GM23338 (cell line): ENCODE data around the gene SLC35A3. TPM values are rescaled to one million over a fixed set of nuclear protein-coding genes. Genes with fewer than 3 reads are reported as not detected.

Experiments
- ATAC-seq: fragments of 200-7000 bp; cut with Tn5 transposase; 3 replicates; pipeline ENCODE4 v1.9.1; 2020
- DNase-seq: peaks from one replicate; pipeline ENCODE4 v3.0.0-alpha.2; 2015; ENCODE audit warnings: low spot score
- H2AFZ ChIP-seq: fragments of 200-600 bp; sonication (generic); 2 replicates; pipeline ENCODE4 v1.8.0; 2016; ENCODE audit warnings: antibody characterized with exemption, mild to moderate bottlenecking, moderate library complexity
- H3F3A ChIP-seq: fragments of 200-600 bp; sonication (generic); replicated peaks from 2 replicates; pipeline ENCODE4 v1.8.0; 2017; ENCODE audit warnings: antibody characterized with exemption, mixed run types, low read depth
- H3K27ac ChIP-seq: fragments of 200-600 bp; sonication (generic); 2 replicates; pipeline ENCODE4 v1.6.1; 2016; ENCODE audit warnings: low read depth
- H3K27me3 ChIP-seq: fragments of 200-600 bp; sonication (generic); 2 replicates; pipeline ENCODE4 v1.8.0; 2016; ENCODE audit warnings: mild to moderate bottlenecking, mixed run types, moderate library complexity; ENCODE audit not compliant: insufficient read depth
- H3K36me3 ChIP-seq: fragments of 200-600 bp; sonication (generic); 2 replicates; pipeline ENCODE4 v1.8.0; 2016; ENCODE audit warnings: mild to moderate bottlenecking; ENCODE audit not compliant: insufficient read depth
- H3K4me1 ChIP-seq: fragments of 200-600 bp; sonication (generic); 2 replicates; pipeline ENCODE4 v1.8.0; 2016; ENCODE audit warnings: mild to moderate bottlenecking, moderate library complexity; ENCODE audit not compliant: insufficient read depth
- H3K4me2 ChIP-seq: fragments of 200-600 bp; sonication (generic); 2 replicates; pipeline ENCODE4 v1.7.1; 2017; ENCODE audit warnings: mixed run types
- H3K4me3 ChIP-seq: fragments of 200-600 bp; sonication (generic); 2 replicates; pipeline ENCODE4 v1.6.1; 2016; ENCODE audit warnings: mixed run types
- H3K79me2 ChIP-seq: fragments of 200-600 bp; sonication (generic); replicated peaks from 2 replicates; pipeline ENCODE4 v1.8.0; 2017; ENCODE audit warnings: mild to moderate bottlenecking; ENCODE audit not compliant: insufficient read depth
- H3K9me2 ChIP-seq: fragments of 200-600 bp; sonication (generic); 2 replicates; pipeline ENCODE4 v1.8.0; 2017; ENCODE audit not compliant: insufficient read depth
- H4K20me1 ChIP-seq: fragments of 200-600 bp; sonication (generic); replicated peaks from 2 replicates; pipeline ENCODE4 v1.8.0; 2017; ENCODE audit warnings: mild to moderate bottlenecking; ENCODE audit not compliant: insufficient read depth
- H3K27ac Mint-ChIP-seq: 2 replicates; pipeline ENCODE4 v1.8.0; 2020; ENCODE audit warnings: inconsistent platforms, mild to moderate bottlenecking, moderate library complexity, mixed read lengths
- H3K27me3 Mint-ChIP-seq: 3 replicates; pipeline ENCODE4 v1.8.0; 2022; ENCODE audit warnings: low read depth, mild to moderate bottlenecking, moderate library complexity, mixed read lengths, inconsistent platforms; ENCODE audit not compliant: insufficient read depth, poor library complexity
- H3K36me3 Mint-ChIP-seq: 3 replicates; pipeline ENCODE4 v1.8.0; 2021; ENCODE audit warnings: low read depth, mild to moderate bottlenecking, inconsistent platforms, moderate library complexity, mixed read lengths
- H3K4me1 Mint-ChIP-seq: 3 replicates; pipeline ENCODE4 v1.8.0; 2020; ENCODE audit warnings: mild to moderate bottlenecking, inconsistent platforms, mixed read lengths
- H3K4me3 Mint-ChIP-seq: 3 replicates; pipeline ENCODE4 v1.8.0; 2021; ENCODE audit warnings: moderate library complexity, mild to moderate bottlenecking, inconsistent platforms, mixed read lengths
- H3K9me3 Mint-ChIP-seq: 3 replicates; pipeline ENCODE4 v1.8.0; 2020; ENCODE audit warnings: moderate library complexity, mild to moderate bottlenecking, inconsistent platforms, mixed read lengths
- CREB1 ChIP-seq: fragments of 250-450 bp; sonication (Bioruptor Pico); IDR thresholded peaks from 2 replicates; pipeline ENCODE4 v1.5.0; 2020; ENCODE audit warnings: low read depth, mild to moderate bottlenecking, moderate library complexity
- EZH2 ChIP-seq: fragments of 200-600 bp; sonication (generic); IDR thresholded peaks from one replicate; pipeline ENCODE4 v1.8.0; 2017; ENCODE audit warnings: antibody characterized with exemption, mild to moderate bottlenecking, low read depth; ENCODE audit not compliant: unreplicated experiment
- JUNB ChIP-seq: IDR thresholded peaks from one replicate; pipeline ENCODE4 v1.6.1; 2016; ENCODE audit warnings: antibody characterized with exemption; ENCODE audit not compliant: unreplicated experiment
- STAT1 ChIP-seq: IDR thresholded peaks from one replicate; pipeline ENCODE4 v1.6.1; 2016; ENCODE audit warnings: antibody characterized with exemption; ENCODE audit not compliant: unreplicated experiment
- ZNF114 ChIP-seq: fragments of 250-450 bp; sonication (Bioruptor Pico); IDR thresholded peaks from 2 replicates; pipeline ENCODE4 v1.5.0; 2020; ENCODE audit warnings: mild to moderate bottlenecking, moderate library complexity
- polyA plus RNA-seq: library from polyadenylated mRNA; unstranded; fragments of >200 nt; fragmentation: Nextera tagmentation; extraction: Ambion mirVana; gene quantifications from 2 replicates; pipeline ENCODE4 v1.2.1, GENCODE V29; 2016
- total RNA-seq: library from RNA; depleted of rRNA; stranded (reverse); fragments of >200 nt; shearing (Covaris generic); gene quantifications from 2 replicates; pipeline ENCODE4 v1.2.3, GENCODE V29; 2014
- TF ChIP-seq, protein P1 (sequence below), 2 experiments: fragments of 200-600 bp in 1 of 2; sonication (generic) in 1 of 2; conservative IDR thresholded peaks; 2 replicates each; pipeline versions ENCODE4 v1.5.1 to v1.6.1; 2016 to 2017; ENCODE audit warnings: antibody characterized with exemption in 2 of 2, low read depth in 2 of 2, mild to moderate bottlenecking in 2 of 2, moderate library complexity in 1 of 2
- TF ChIP-seq, protein P2 (sequence below): IDR thresholded peaks from 2 replicates; pipeline ENCODE4 v1.6.1; 2016; ENCODE audit warnings: antibody characterized with exemption
- TF ChIP-seq, protein P3 (sequence below): IDR thresholded peaks from one replicate; pipeline ENCODE4 v1.6.1; 2018; ENCODE audit warnings: antibody characterized with exemption; ENCODE audit not compliant: unreplicated experiment

Gene SLC35A3
- total and polyA plus RNA-seq, 2 experiments from 2014 or later, result 7.6 to 27.2 TPM

DNA sequence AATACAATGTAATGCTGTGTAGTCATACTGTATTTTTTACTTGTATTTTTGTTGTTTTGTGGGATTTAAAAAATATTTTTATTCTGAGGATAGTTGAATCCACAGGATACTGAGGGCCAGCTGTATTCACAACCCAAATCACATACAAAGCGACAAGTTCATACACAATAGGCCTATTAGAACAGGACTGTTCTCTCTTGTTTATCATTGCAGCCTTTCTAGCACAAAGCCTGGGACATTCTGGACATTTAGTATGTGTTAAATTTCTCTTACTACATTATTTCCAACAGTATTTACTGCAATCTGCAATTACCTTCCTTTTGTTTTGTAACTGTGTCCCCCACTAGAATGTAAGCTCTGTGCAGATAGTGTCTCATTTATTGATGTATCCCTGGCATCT lies 65.4 kb downstream of the SLC35A3 start (continued):
- TF ChIP-seq, protein P1, sequence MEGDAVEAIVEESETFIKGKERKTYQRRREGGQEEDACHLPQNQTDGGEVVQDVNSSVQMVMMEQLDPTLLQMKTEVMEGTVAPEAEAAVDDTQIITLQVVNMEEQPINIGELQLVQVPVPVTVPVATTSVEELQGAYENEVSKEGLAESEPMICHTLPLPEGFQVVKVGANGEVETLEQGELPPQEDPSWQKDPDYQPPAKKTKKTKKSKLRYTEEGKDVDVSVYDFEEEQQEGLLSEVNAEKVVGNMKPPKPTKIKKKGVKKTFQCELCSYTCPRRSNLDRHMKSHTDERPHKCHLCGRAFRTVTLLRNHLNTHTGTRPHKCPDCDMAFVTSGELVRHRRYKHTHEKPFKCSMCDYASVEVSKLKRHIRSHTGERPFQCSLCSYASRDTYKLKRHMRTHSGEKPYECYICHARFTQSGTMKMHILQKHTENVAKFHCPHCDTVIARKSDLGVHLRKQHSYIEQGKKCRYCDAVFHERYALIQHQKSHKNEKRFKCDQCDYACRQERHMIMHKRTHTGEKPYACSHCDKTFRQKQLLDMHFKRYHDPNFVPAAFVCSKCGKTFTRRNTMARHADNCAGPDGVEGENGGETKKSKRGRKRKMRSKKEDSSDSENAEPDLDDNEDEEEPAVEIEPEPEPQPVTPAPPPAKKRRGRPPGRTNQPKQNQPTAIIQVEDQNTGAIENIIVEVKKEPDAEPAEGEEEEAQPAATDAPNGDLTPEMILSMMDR (conservative IDR thresholded peaks at IDR 0.05; ENCODE audit: low read depth in 2 of 2), result no peak
- TF ChIP-seq JUNB (no peak), CREB1 (CRISPR knock-in tag) (no peak)
- TF ChIP-seq, protein P2, sequence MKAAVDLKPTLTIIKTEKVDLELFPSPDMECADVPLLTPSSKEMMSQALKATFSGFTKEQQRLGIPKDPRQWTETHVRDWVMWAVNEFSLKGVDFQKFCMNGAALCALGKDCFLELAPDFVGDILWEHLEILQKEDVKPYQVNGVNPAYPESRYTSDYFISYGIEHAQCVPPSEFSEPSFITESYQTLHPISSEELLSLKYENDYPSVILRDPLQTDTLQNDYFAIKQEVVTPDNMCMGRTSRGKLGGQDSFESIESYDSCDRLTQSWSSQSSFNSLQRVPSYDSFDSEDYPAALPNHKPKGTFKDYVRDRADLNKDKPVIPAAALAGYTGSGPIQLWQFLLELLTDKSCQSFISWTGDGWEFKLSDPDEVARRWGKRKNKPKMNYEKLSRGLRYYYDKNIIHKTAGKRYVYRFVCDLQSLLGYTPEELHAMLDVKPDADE, result no peak

DNA sequence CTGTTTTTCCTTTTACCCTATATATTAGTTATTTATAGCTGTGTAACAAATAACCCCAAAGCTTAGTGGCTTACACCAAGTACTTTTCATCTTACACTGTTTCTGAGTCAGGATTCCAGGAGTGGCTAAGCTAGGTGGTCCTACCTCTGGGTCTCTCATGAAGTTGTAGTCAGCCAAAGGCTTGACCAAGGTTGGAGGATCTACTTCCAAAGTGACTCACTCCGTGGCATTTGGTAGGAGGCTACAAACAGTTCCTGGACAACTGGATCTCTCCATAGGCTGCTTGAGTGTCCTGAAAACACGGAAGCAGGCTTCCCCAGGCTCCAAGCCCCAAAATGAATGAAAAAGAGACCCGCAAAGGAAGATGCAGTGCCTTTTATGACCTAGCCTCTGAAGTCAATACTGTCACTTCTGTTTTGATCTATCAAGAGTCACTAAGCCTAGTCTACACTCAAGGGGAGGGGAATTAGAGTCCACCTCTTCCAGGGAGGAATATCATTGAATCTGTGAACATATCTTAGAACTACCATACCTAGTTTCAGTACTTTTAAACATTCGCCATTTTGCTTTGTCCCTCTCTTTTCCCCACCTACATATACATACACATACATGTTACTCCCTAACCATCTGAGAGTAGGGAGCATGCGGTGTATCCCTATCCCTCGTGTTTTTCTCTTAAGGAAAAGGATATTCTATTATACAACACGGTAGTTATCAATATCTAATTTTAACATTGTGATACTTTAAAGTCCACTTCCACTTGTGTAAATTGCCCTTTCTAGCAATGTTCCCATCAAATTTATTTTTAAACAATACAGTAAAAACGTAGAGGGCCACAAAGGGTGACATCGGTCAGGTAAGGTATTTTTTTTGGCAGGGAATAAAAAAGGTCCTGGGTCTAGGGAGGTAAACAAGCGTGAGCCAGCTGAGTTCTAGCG lies 67.2 kb downstream of the SLC35A3 start:
- Mint-ChIP-seq H3K4me1 (peaks cover 22% of the 10 kb centered on the region), H3K27ac (peak overlapping the region; percentile 100), H3K9me3 (no peaks in the 10 kb centered on the region), H3K4me3 (peak overlapping the region; percentile 91), H3K36me3 (peaks cover 8% of the 10 kb centered on the region), H3K27me3 (peaks cover 8% of the 10 kb centered on the region)
- ATAC-seq (peak; percentile 8), DNase-seq (peak; percentile 14)
- H3K27me3 ChIP-seq, result no peaks in the 10 kb centered on the region
- H3F3A ChIP-seq, result no peaks in the 10 kb centered on the region
- H3K4me1 ChIP-seq, result peaks cover 16% of the 10 kb centered on the region
- peak overlapping the region; percentile 69 for H3K4me3 ChIP-seq
- H2AFZ ChIP-seq, result peak overlapping the region; percentile 38; the same call in 1 of the 2 replicates
- H3K27ac ChIP-seq, result peak overlapping the region; percentile 92
- H4K20me1 ChIP-seq, result peaks cover 10% of the 10 kb centered on the region
- peaks cover 61% of the 10 kb centered on the region for H3K79me2 ChIP-seq
- no peaks in the 10 kb centered on the region for H3K9me2 ChIP-seq
- H3K4me2 ChIP-seq, result peak overlapping the region; percentile 84
- H3K36me3 ChIP-seq, result no peaks in the 10 kb centered on the region
- TF ChIP-seq, protein P2, result no peak
- TF ChIP-seq EZH2 (no peak), STAT1 (no peak), ZNF114 (CRISPR knock-in tag) (no peak), JUNB (no peak)
- TF ChIP-seq, protein P3, sequence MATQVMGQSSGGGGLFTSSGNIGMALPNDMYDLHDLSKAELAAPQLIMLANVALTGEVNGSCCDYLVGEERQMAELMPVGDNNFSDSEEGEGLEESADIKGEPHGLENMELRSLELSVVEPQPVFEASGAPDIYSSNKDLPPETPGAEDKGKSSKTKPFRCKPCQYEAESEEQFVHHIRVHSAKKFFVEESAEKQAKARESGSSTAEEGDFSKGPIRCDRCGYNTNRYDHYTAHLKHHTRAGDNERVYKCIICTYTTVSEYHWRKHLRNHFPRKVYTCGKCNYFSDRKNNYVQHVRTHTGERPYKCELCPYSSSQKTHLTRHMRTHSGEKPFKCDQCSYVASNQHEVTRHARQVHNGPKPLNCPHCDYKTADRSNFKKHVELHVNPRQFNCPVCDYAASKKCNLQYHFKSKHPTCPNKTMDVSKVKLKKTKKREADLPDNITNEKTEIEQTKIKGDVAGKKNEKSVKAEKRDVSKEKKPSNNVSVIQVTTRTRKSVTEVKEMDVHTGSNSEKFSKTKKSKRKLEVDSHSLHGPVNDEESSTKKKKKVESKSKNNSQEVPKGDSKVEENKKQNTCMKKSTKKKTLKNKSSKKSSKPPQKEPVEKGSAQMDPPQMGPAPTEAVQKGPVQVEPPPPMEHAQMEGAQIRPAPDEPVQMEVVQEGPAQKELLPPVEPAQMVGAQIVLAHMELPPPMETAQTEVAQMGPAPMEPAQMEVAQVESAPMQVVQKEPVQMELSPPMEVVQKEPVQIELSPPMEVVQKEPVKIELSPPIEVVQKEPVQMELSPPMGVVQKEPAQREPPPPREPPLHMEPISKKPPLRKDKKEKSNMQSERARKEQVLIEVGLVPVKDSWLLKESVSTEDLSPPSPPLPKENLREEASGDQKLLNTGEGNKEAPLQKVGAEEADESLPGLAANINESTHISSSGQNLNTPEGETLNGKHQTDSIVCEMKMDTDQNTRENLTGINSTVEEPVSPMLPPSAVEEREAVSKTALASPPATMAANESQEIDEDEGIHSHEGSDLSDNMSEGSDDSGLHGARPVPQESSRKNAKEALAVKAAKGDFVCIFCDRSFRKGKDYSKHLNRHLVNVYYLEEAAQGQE, result no peak
